ENCODE results near the gene KIAA0825. TPM values are rescaled to one million over a fixed set of nuclear protein-coding genes. Genes with fewer than 3 reads are reported as not detected.

The KIAA0825 gene
- total RNA-seq, 3 donors from 2014 or later (not counting 1 experiment from before 2014, with no cell fraction given), result 2.4 to 5.0 (median 4.8) TPM

DNA sequence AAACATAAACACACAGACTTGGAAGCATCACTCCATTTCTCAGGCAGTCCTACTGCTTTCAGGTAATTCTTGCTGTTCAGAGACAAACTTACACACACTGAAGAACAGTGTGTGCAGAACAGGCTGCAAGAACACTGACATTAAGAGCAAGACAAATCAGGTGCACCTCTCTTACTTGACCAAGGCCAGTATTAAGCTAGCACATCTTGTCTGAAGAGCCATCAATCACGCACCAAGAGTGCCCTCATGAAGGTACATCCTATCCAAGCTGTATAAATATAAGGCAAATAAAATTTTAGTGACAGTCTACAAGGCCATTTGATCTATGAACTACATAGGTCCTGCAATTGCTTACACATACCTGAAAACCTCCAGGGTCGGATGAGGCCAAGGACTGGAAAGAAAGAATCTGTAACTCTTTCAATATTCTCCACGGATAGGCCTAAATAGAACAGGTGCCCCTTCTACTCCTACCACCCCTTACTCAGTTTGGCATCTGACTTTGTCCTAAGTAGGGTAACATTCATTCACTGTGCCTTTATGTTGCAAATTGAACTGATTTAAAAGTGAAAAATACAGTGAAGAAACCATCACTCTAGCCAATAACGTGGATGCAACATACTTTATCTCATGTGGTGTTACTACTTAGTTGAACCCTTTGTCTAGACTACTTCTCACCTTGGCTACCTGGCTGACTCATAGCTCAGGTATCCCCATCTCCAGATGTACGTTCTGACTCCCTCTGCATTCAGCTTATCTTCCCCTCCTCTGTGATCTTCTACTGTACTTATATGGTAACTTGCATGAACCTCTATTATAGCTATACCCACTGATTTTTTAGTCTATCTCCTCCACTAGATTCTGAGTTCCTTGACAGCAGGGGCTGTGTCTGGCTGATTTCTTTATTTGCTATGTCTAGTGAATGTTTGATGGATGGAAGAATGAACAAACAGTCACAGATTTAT lies 256.3 kb downstream of the KIAA0825 start:
- Mint-ChIP-seq H3K9me3 (no peaks in the 10 kb centered on the region), H3K27ac (no peak overlapping the region), H3K4me1 (no peaks in the 10 kb centered on the region), H3K36me3 (no peaks in the 10 kb centered on the region), H3K27me3 (ENCODE audit: low read depth in 2 of 2) (no peaks in the 10 kb centered on the region), H3K4me3 (no peak overlapping the region)
- TF ChIP-seq, protein P1, sequence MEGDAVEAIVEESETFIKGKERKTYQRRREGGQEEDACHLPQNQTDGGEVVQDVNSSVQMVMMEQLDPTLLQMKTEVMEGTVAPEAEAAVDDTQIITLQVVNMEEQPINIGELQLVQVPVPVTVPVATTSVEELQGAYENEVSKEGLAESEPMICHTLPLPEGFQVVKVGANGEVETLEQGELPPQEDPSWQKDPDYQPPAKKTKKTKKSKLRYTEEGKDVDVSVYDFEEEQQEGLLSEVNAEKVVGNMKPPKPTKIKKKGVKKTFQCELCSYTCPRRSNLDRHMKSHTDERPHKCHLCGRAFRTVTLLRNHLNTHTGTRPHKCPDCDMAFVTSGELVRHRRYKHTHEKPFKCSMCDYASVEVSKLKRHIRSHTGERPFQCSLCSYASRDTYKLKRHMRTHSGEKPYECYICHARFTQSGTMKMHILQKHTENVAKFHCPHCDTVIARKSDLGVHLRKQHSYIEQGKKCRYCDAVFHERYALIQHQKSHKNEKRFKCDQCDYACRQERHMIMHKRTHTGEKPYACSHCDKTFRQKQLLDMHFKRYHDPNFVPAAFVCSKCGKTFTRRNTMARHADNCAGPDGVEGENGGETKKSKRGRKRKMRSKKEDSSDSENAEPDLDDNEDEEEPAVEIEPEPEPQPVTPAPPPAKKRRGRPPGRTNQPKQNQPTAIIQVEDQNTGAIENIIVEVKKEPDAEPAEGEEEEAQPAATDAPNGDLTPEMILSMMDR (IDR thresholded peaks at IDR 0.05), result no peak
- Histone ChIP-seq H3K27ac (ENCODE audit: low read length) (no peak overlapping the region), H3K27me3 (ENCODE audit: control insufficient read depth, insufficient read depth, low read length) (no peaks in the 10 kb centered on the region), H3K4me3 (ENCODE audit: low read length) (no peak overlapping the region), H3K4me1 (ENCODE audit: control insufficient read depth, insufficient read depth, low read length) (no peaks in the 10 kb centered on the region), H3K36me3 (ENCODE audit: control insufficient read depth, insufficient read depth, low read length) (no peaks in the 10 kb centered on the region), H3K9me3 (ENCODE audit: control insufficient read depth, insufficient read depth, low read length) (no peaks in the 10 kb centered on the region)
- no peak for DNase-seq
- intact Hi-C loops (cut with micrococcal nuclease), result no loop called here
- 75% methylated on average over 4 of the region's 5 CpGs for WGBS (ENCODE audit: insufficient coverage)
- no peak for ATAC-seq

DNA sequence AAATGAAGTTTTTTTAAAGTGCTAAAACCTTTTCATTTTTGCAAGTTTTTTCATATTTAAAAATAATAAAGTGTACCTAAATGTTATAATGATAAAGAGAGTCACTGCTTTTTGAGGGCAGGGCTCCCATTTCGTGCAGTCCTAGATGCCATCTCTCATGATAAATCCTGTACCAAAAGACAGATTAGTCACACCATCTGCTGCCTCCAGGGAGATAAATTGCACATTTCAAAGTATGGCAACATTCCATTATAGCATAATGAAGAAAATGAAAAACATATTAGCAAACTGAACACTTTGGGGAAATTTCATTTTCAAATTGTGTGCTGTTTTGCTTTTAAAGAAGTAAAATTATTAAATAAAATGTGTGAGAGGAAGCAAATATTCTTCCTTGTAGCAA lies 257.2 kb downstream of the KIAA0825 start:
- ATAC-seq (no peak), DNase-seq (no peak)
- Histone ChIP-seq H3K4me1 (ENCODE audit: control insufficient read depth, insufficient read depth, low read length) (no peaks in the 10 kb centered on the region), H3K36me3 (ENCODE audit: control insufficient read depth, insufficient read depth, low read length) (no peaks in the 10 kb centered on the region), H3K4me3 (ENCODE audit: low read length) (no peak overlapping the region), H3K27ac (ENCODE audit: low read length) (no peak overlapping the region), H3K9me3 (ENCODE audit: control insufficient read depth, insufficient read depth, low read length) (no peaks in the 10 kb centered on the region), H3K27me3 (ENCODE audit: control insufficient read depth, insufficient read depth, low read length) (no peaks in the 10 kb centered on the region)
- Mint-ChIP-seq H3K4me3 (no peak overlapping the region), H3K27me3 (ENCODE audit: low read depth in 2 of 2) (no peaks in the 10 kb centered on the region), H3K4me1 (no peaks in the 10 kb centered on the region), H3K27ac (no peak overlapping the region), H3K9me3 (no peaks in the 10 kb centered on the region), H3K36me3 (no peaks in the 10 kb centered on the region)
- intact Hi-C loops (cut with micrococcal nuclease), result no loop called here
- TF ChIP-seq, protein P1 (IDR thresholded peaks at IDR 0.05), result no peak
- 100% methylated on average over 1 of the region's 1 CpG for WGBS (ENCODE audit: insufficient coverage)

DNA sequence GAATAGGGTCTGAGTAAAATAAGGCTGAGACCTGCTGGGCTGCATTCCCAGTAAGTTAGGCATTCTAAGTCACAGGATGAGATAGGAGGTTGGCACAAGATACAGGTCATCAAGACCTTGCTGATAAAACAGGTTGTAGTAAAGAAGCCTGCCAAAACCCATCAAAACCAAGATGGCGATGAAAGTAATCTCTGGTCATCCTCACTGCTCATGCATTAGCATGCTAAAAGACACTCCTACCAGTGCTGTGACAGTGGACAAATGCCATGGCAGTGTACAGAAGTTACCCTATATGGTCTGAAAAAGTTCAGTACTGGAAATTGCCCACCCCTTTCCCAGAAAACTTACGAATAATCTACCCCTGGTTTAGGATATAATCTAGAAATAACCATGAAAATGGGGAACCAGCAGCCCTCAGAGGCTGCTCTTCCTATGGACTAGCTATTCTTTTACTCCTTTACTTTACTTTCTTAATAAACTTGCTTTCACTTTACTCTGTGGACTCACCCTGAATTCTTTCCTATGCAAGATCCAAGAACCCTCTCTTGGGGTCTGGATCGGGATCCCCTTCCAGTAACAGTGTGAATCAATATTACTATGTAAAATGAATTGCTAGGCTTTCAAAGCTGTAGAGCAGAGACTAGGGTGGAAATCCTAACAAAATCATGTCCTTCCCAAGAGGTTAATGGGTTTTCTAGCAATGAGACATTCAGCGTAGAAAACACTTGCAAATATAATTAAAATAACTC lies 257.8 kb downstream of the KIAA0825 start:
- Histone ChIP-seq H3K27me3 (ENCODE audit: control insufficient read depth, insufficient read depth, low read length) (no peaks in the 10 kb centered on the region), H3K4me1 (ENCODE audit: control insufficient read depth, insufficient read depth, low read length) (no peaks in the 10 kb centered on the region), H3K4me3 (ENCODE audit: low read length) (no peak overlapping the region), H3K9me3 (ENCODE audit: control insufficient read depth, insufficient read depth, low read length) (no peaks in the 10 kb centered on the region), H3K36me3 (ENCODE audit: control insufficient read depth, insufficient read depth, low read length) (no peaks in the 10 kb centered on the region), H3K27ac (ENCODE audit: low read length) (no peak overlapping the region)
- Mint-ChIP-seq H3K27ac (no peak overlapping the region), H3K9me3 (no peaks in the 10 kb centered on the region), H3K4me1 (no peaks in the 10 kb centered on the region), H3K27me3 (ENCODE audit: low read depth in 2 of 2) (no peaks in the 10 kb centered on the region), H3K36me3 (no peaks in the 10 kb centered on the region), H3K4me3 (no peak overlapping the region)
- no peak for ATAC-seq
- 97% methylated on average over 2 of the region's 4 CpGs for WGBS (ENCODE audit: insufficient coverage)
- TF ChIP-seq, protein P1 (IDR thresholded peaks at IDR 0.05), result no peak
- no peak for DNase-seq
- intact Hi-C loops (cut with micrococcal nuclease), result no loop called here

Data from natural killer cell (primary cell).